Rectal smooth muscle tissue (tissue), 1 donor: ENCODE measurements around the gene IL15RA.
"Not testable (repeated sequence)": the region's sequence is repeated elsewhere in the genome, so short reads cannot be mapped to it uniquely, and the experiment has no call there.

Experiments used
- H3K27ac ChIP-seq: one replicate; pipeline ENCODE4 v1.7.0; 2013; ENCODE audit warnings: low read depth, low read length, inconsistent platforms
- H3K27me3 ChIP-seq: one replicate; pipeline ENCODE4 v1.7.0; 2013; ENCODE audit warnings: low read length; ENCODE audit not compliant: control insufficient read depth, insufficient read depth
- H3K36me3 ChIP-seq: one replicate; pipeline ENCODE4 v1.7.0; 2013; ENCODE audit warnings: low read length; ENCODE audit not compliant: control insufficient read depth, insufficient read depth
- H3K4me1 ChIP-seq: one replicate; pipeline ENCODE4 v1.7.0; 2013; ENCODE audit warnings: low read length; ENCODE audit not compliant: control insufficient read depth, insufficient read depth
- H3K4me3 ChIP-seq: one replicate; pipeline ENCODE4 v1.7.0; 2013; ENCODE audit warnings: low read length
- H3K9ac ChIP-seq: one replicate; pipeline ENCODE4 v1.7.0; 2013; ENCODE audit warnings: low read length

IL15RA gene

GRCh38 chr10:5952731-5953385 is 24.5 kb downstream of the IL15RA start:
- no peaks in the 10 kb centered on the region for H3K4me1 ChIP-seq
- H3K4me3 ChIP-seq = no peak overlapping the region
- no peaks in the 10 kb centered on the region for H3K27me3 ChIP-seq
- H3K36me3 ChIP-seq = no peaks in the 10 kb centered on the region
- H3K9ac ChIP-seq = no peak overlapping the region
- no peak overlapping the region for H3K27ac ChIP-seq

- Histone ChIP-seq H3K27me3 (no peaks in the 10 kb centered on the region), H3K36me3 (no peaks in the 10 kb centered on the region), H3K4me1 (no peaks in the 10 kb centered on the region), H3K4me3 (no peak overlapping the region), H3K27ac (no peak overlapping the region), H3K9ac (no peak overlapping the region)
Observed at GRCh38 chr10:5951721-5952407, 25.5 kb downstream of the IL15RA start.

- Histone ChIP-seq H3K9ac (no peak overlapping the region), H3K4me1 (peaks cover 1% of the 10 kb centered on the region), H3K27ac (no peak overlapping the region)
Observed at GRCh38 chr10:5951167-5951711, 26.1 kb downstream of the IL15RA start.

GRCh38 chr10:5949009-5949759 is 28.2 kb downstream of the IL15RA start:
- H3K27ac ChIP-seq = no peak overlapping the region
- H3K4me3 ChIP-seq = no peak overlapping the region
- H3K27me3 ChIP-seq = no peaks in the 10 kb centered on the region
- H3K4me1 ChIP-seq = peaks cover 8% of the 10 kb centered on the region
- H3K9ac ChIP-seq = no peak overlapping the region
- no peaks in the 10 kb centered on the region for H3K36me3 ChIP-seq

More at GRCh38 chr10:5951167-5951711, 26.1 kb downstream of the IL15RA start:
- no peak overlapping the region for H3K4me3 ChIP-seq
- no peaks in the 10 kb centered on the region for H3K27me3 ChIP-seq
- no peaks in the 10 kb centered on the region for H3K36me3 ChIP-seq

GRCh38 chr10:5948208-5948585 is 29.1 kb downstream of the IL15RA start:
- Histone ChIP-seq H3K4me1 (peaks cover 10% of the 10 kb centered on the region), H3K4me3 (no peak overlapping the region), H3K36me3 (no peaks in the 10 kb centered on the region), H3K27ac (no peak overlapping the region), H3K27me3 (no peaks in the 10 kb centered on the region), H3K9ac (no peak overlapping the region)

- no peak overlapping the region for H3K9ac ChIP-seq
- H3K27me3 ChIP-seq = no peaks in the 10 kb centered on the region
- no peak overlapping the region for H3K4me3 ChIP-seq
- H3K4me1 ChIP-seq = peaks cover 10% of the 10 kb centered on the region
- no peak overlapping the region for H3K27ac ChIP-seq
- H3K36me3 ChIP-seq = no peaks in the 10 kb centered on the region
Observed at GRCh38 chr10:5947471-5948207, 29.7 kb downstream of the IL15RA start.

- Histone ChIP-seq H3K36me3 (no peaks in the 10 kb centered on the region), H3K27me3 (no peaks in the 10 kb centered on the region), H3K9ac (no peak overlapping the region), H3K4me1 (peaks cover 10% of the 10 kb centered on the region), H3K4me3 (no peak overlapping the region), H3K27ac (no peak overlapping the region)
Observed at GRCh38 chr10:5946786-5947185, 30.6 kb downstream of the IL15RA start.

- not testable (repeated sequence) for H3K9ac ChIP-seq, H3K27me3 ChIP-seq, H3K4me1 ChIP-seq, H3K36me3 ChIP-seq, H3K4me3 ChIP-seq
- peak overlapping the region; percentile 84 for H3K27ac ChIP-seq
Observed at GRCh38 chr10:5946419-5946775, 30.9 kb downstream of the IL15RA start.

- H3K27ac ChIP-seq = peak overlapping the region; percentile 84
- no peaks in the 10 kb centered on the region for H3K36me3 ChIP-seq
- H3K9ac ChIP-seq = peak overlapping the region; percentile 24
- H3K4me1 ChIP-seq = peaks cover 10% of the 10 kb centered on the region
- peak overlapping the region; percentile 56 for H3K4me3 ChIP-seq
- no peaks in the 10 kb centered on the region for H3K27me3 ChIP-seq
Observed at GRCh38 chr10:5945561-5946418, 31.6 kb downstream of the IL15RA start.

GRCh38 chr10:5945190-5945509 is 32.2 kb downstream of the IL15RA start:
- Histone ChIP-seq H3K4me3 (peak overlapping the region; percentile 56), H3K4me1 (peaks cover 10% of the 10 kb centered on the region), H3K9ac (peak overlapping the region; percentile 24), H3K27me3 (no peaks in the 10 kb centered on the region), H3K36me3 (no peaks in the 10 kb centered on the region), H3K27ac (peak overlapping the region; percentile 84)

GRCh38 chr10:5944389-5945189 is 32.8 kb downstream of the IL15RA start:
- Histone ChIP-seq H3K36me3 (no peaks in the 10 kb centered on the region), H3K27me3 (no peaks in the 10 kb centered on the region), H3K4me1 (peaks cover 10% of the 10 kb centered on the region), H3K4me3 (peak overlapping the region; percentile 56), H3K27ac (peak overlapping the region; percentile 84), H3K9ac (no peak overlapping the region)
